Central memory CD4-positive, alpha-beta T cell (primary cell): ENCODE results near the gene IRX4.

Source experiments
- DNase-seq: peaks from one replicate; pipeline ENCODE4 v3.0.0; 2022

The IRX4 gene

DNA sequence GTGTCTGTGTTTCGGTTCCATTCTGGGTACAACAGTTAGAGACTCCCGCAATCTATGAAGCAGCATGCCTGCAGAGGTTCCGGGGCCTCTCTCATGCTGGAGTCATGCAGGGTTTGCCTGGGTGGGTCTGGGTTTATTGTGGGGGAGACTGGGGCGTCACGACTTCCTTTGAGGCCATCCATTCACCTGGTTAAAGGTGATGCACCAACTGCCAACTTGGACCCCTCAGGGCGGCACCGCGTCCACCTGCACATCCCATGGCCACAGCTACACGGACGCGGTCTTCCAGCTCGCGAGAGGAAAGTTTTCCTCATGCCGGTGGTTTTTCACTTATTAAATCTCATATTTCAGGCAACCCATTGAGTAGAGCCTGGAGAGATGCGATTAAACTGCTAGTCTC is 30.9 kb upstream of the IRX4 start:
- DNase-seq: no peak

DNA sequence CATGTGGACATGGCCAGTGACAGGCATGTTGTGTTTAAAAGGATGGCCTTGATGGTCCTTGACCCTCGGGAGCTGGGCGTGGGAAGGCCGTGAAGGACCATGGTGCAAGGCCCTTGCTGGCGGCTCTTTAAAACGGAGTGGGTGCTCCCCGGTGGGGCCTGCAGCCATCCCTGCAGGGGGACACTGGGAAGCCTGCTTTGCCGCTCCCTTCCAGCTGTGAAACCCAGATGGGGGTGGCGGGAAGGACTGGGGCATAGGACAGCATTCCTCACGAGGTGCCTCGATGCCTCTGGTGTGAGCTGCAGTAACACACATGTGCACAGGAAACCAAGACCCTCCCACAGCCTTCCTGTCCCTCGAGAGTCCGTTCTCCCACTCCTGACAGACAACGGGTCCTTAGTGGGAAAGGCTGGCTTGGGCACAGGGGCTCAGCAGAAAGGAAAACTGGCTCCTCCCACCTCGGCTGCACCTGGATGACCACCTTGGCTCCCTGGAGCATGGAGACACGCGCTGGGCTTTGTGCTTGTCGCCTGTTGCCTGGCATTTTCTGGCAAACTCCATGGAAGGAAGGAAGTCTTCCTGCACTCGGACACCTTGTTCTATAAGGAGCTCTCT is 30.3 kb upstream of the IRX4 start:
- no peak for DNase-seq

GRCh38 chr5:1911773-1912235 is 29.1 kb upstream of the IRX4 start:
- no peak for DNase-seq

DNA sequence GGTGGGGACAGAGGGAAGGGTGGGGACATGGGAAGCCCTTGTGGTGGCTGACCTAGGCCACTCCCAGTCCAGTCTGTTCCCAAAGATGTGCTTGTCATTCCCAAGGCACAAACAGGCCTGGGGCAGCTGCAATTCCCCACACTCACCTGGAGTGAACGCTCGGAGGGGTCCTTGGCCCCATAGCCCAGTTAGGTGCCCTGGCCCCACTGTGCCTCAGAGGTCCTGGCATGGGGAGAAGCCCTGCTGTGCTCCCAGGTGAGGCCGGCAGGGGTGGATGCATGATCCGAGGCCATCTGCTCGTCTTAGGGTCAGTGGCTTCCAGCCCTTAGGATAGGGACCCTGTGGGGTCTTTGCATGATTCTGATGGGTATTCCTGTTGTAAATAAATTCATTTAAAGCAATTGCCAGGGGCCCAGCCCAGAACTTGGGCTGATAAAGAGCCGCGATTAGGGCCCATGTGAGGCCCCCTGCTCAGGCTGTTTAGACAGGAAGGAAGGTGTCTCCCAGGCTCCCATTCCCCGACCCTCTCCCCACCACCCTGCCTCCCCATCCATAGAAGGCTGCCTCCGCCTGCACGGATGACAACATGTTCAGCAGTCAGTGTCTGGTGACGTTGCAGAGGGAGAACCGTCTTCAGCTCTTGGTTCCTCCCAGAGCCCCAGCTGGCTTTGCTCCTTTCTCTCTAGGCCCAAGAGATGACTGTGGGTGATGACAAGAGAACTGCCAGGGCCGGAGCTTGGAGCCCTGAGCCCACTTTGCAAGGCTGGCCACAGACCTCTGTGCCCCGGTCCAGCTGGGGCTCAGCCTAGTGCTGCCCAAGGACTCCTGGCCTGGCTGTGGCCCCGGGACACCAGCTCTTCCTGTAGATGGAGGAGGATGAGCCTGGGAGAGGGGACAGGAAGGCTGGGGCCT is 28.4 kb upstream of the IRX4 start:
- no peak for DNase-seq

- DNase-seq: no peak
Measured at GRCh38 chr5:1910081-1910760, 27.5 kb upstream of the IRX4 start.

- DNase-seq: no peak
Measured at GRCh38 chr5:1909346-1909985, 26.7 kb upstream of the IRX4 start.

DNA sequence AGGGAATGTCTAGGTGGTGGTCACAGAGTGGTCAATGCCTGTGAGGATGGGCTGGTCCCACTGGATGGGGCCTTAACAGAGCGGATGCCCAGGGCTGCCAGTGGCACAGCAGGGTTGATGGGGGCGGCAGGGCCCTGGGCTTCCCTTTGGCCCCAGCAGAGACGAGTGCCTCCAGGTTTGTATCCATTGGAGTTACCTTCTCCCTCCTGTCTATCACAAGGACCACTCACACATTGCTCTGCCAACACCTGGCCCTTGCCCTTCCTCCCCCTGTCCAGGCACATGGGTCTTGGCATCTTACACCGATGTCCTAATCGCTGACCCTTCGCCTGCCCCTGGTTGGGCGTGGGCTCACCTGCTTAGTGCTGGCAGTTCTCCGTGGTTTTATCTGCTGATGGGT is 26.2 kb upstream of the IRX4 start:
- no peak for DNase-seq

DNA sequence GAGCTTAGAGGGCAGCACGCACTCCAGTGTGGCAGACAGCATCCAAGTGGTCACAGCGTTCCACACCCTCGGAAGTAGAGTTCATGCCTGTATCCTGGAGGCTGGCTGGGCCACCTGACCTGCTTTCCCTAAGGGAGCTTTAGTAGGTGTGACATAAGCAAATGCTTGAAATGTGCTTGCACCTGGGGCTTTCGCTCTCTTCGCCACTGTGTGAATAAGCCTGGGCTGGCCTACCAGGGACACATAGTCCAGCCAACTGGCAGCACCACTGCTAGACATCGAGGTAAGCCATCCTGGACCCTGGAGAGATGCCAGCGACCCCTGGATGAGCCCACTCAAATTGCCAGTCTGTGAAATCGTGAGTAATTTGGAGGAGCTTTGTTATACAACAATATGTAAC is 24.9 kb upstream of the IRX4 start:
- DNase-seq: no peak

- no peak for DNase-seq
Measured at GRCh38 chr5:1905108-1905507, 22.4 kb upstream of the IRX4 start.

- DNase-seq: no peak
Measured at GRCh38 chr5:1901983-1902382, 19.3 kb upstream of the IRX4 start.

DNA sequence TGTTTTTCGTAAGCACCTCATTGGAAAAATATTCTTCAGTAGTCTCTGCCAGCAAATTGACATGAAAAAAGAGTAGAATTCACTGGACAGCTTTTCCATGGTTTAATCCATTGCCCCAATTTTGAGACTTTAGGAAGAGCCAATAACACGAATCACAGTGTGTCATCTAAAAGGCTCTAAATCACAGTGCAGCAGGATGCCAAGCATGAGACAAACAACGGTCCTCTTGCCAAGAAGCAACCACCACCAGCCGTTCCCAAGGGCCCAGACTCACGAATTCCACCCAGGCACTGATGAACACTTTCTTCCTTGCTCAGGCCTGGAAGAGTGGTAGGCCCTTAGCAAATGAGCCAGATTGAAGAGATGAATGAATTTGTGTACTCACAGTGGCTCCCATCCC is 18.3 kb upstream of the IRX4 start:
- DNase-seq: no peak

GRCh38 chr5:1899201-1899600 is 16.5 kb upstream of the IRX4 start:
- DNase-seq: no peak

DNA sequence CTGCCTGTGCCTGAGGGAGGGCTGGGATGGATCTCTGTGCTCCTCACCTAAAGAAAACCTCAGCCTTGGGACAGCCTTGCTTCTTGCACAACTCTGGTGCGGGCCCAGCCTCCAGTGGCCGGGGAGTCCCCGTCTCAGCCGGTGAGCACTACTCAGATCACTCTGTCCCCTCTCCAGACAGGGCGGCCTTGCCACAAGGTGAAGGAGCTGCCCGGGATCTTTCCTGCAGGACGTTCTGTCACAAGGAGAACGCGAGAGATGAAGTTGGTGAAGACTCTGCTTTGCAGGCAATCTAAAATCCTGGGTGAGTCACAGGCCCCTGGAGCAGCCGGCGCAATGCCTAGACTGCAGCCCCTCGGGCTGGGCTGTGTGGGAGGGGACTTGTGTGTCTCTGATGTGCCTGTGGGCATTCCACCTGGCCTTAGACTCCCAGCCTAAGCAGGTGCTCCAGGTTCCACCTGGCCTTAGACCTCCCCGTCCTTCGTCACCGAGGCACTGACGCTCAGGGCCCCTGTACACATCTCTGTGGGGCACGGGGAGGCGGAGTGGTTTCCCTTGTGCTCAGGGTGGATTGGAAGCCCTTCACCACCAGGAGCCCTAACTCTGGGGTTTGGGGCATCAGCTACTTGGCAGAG is 15.2 kb upstream of the IRX4 start:
- DNase-seq: no peak

DNA sequence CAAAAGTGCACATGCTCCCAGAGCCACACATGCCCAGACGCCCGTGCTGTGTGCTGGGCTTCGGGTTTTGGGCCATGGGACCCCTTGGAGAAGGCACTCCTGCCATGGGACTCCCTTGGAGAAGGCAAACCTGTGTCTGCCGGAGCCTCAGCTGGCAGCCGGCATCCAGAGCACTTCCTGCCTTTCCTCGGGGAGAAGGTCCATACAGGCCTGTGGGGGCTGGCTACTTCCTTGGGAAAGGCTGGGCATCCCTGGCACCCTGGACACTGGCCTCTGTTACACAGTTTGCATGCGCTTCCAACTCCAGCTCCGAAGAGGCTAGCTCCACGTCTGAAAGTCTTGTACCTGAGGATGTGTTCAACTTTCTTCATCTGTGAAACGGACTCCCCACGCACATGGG is 14.7 kb upstream of the IRX4 start:
- no peak for DNase-seq

GRCh38 chr5:1896602-1897376 is 14.1 kb upstream of the IRX4 start:
- DNase-seq: no peak

- DNase-seq: no peak
Measured at GRCh38 chr5:1895739-1896420, 13.2 kb upstream of the IRX4 start.

DNA sequence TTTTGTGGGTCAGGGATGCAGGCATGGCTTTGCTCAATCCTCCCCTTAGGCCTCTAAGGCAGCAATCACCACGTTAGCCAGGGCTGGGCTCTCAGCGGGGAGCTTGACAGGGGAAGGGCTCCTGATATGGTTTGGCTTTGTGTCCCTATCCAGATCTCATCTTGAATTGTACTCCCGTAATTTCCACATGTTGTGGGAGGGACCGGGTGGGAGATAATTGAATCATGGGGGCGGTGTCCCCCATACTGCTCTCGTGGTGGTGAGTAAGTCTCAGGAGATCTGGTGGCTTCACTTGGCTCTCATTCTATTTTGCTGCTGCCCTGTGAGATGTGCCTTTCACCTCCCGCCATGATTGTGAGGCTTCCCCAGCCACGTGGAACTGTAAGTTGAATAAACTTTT is 11.5 kb upstream of the IRX4 start:
- no peak for DNase-seq

GRCh38 chr5:1893754-1894153 is 11.0 kb upstream of the IRX4 start:
- no peak for DNase-seq

- DNase-seq: no peak
Measured at GRCh38 chr5:1892685-1893445, 10.1 kb upstream of the IRX4 start.

DNA sequence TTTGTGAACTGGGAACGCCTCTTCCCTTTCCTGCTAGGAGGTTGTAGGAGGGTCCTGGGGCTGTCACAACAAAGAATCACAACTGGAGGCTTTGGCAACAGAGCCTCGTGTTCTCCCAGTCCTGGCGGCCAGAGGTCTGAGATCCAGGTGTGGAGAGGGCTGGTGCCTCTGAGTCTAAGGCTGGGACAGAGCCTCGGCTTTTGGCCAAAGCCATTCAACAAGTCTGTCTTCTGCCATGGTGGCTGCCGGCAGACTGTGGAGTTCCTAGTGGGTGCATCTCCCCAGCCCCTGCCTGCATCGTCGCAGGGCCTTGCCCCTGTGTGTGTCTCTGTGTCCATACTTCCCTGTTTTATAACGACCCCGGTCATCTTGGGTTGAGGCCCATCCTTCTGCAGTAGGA is 9.5 kb upstream of the IRX4 start:
- no peak for DNase-seq

DNA sequence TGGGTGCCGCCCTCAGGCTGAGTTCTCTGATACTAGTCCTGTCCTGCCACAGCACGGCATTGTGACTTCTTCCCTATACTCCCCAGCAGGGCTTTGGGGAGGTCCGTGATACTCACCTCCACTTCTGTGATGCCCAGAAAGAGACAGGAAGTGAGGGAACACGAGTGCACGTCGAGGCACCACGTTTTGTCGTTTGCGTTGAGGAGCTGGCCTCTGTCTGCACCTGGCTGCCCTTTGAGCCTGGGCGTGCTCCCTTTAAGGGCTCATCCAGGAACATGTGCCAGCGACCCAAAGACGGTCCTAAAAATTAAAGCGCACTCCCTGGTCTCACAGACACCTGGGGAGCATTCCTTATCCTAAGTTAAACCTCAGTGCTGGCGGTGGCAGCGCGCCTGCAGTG is 8.7 kb upstream of the IRX4 start:
- DNase-seq: no peak
